ENCODE measurements around the gene CRHR1. TPM values are rescaled to one million over a fixed set of nuclear protein-coding genes. Genes with fewer than 3 reads are reported as not detected.
A peak's percentile ranks its signal among the peaks of the same experiment; 100 is the strongest.

The CRHR1 gene
- polyA plus RNA-seq, 1 of the 3 experiments (the other 2 are of a cell fraction) = 0.13 TPM

GRCh38 chr17:45826919-45827588, 42.9 kb downstream of the CRHR1 start:
- Histone ChIP-seq H3K4me2 (no peak overlapping the region), H3K9ac (no peak overlapping the region), H3K27ac (ENCODE audit: low read depth in 2 of 2, low read length in 1 of 2) (peak overlapping the region in 1 of 2 experiments; percentile 94; a peak in 2 of 4 replicates), H3K4me1 (ENCODE audit: control insufficient read depth in 1 of 2, insufficient read depth in 2 of 2, low read depth in 1 of 2, low read length in 1 of 2) (peaks cover 0 to 62% of the 10 kb centered on the region in 2 experiments; a peak in 3 of 4 replicates), H3K27me3 (ENCODE audit: insufficient read depth) (no peaks in the 10 kb centered on the region), H3K79me2 (ENCODE audit: insufficient read depth) (no peaks in the 10 kb centered on the region), H3K36me3 (replicated peaks in 1 of 2; ENCODE audit: control insufficient read depth in 1 of 2, insufficient read depth in 2 of 2, low read length in 1 of 2) (no peaks in the 10 kb centered on the region), H3K9me2 (no peaks in the 10 kb centered on the region), H2AFZ (ENCODE audit: low read depth) (no peak overlapping the region), H3F3A (replicated peaks; ENCODE audit: insufficient read depth) (no peaks in the 10 kb centered on the region), H4K20me1 (ENCODE audit: insufficient read depth) (no peaks in the 10 kb centered on the region), H3K4me3 (ENCODE audit: low read depth in 2 of 2, low read length in 1 of 2) (no peak overlapping the region), H3K9me3 (no peaks in the 10 kb centered on the region)
- ChIA-PET POLR2A (interaction anchor here (0.6 to 1.6 kb wide), 2 partner anchors 12 to 105 kb away, joined by 3 to 4 read pairs; no protein-coding TSS in a partner anchor), CTCF (interaction anchor here (1.0 to 18.6 kb wide), 12 partner anchors 11 to 608 kb away, joined by 3 to 327 read pairs (median 7); partner anchors contain the start of genes CRHR1 and SPPL2C)
- no peak for TF ChIP-seq REST (IDR thresholded peaks at IDR 0.05; ENCODE audit: low read depth, low read length)
- TF ChIP-seq MAX (IDR thresholded peaks at IDR 0.05; ENCODE audit: low read depth) = no peak
- TF ChIP-seq RFX5 (IDR thresholded peaks at IDR 0.05; ENCODE audit: low read length) = peak; percentile 44; the same call in 1 of the 2 replicates
- TF ChIP-seq SMC3 (IDR thresholded peaks at IDR 0.05; ENCODE audit: low read depth, low read length) = no peak; the same call in 1 of the 2 replicates
- TF ChIP-seq EP300 (IDR thresholded peaks at IDR 0.05; ENCODE audit: borderline replicate concordance in 1 of 2, low read depth in 1 of 2, low read length in 1 of 2) = peak in 1 of 2 experiments; percentile 89; a peak in 2 of 4 replicates
- peak; percentile 83 for TF ChIP-seq CHD2 (IDR thresholded peaks at IDR 0.05; ENCODE audit: low read length, partially characterized antibody)
- TF ChIP-seq MXI1 (IDR thresholded peaks at IDR 0.05; ENCODE audit: low read depth, low read length) = peak; percentile 93
- TF ChIP-seq GATA2 (CRISPR knock-in tag; IDR thresholded peaks at IDR 0.05) = 0 out of 2 replicates have a peak, but pooled peaks have one; percentile 12
- peak; percentile 92 for TF ChIP-seq RCOR1 (IDR thresholded peaks at IDR 0.05; ENCODE audit: low read length)
- WGBS (ENCODE audit: low lambda C conversion rate) = 55% methylated on average over 16 of the region's 16 CpGs
- peak; percentile 88 for DNase-seq

- Histone ChIP-seq H3K36me3 (replicated peaks in 1 of 2; ENCODE audit: control insufficient read depth in 1 of 2, insufficient read depth in 2 of 2, low read length in 1 of 2) (no peaks in the 10 kb centered on the region), H3K4me3 (ENCODE audit: low read depth in 2 of 2, low read length in 1 of 2) (no peak overlapping the region; a peak in 1 of 4 replicates), H3K27ac (ENCODE audit: low read depth in 2 of 2, low read length in 1 of 2) (peak overlapping the region in 1 of 2 experiments; percentile 94; a peak in 2 of 4 replicates), H4K20me1 (ENCODE audit: insufficient read depth) (no peaks in the 10 kb centered on the region), H3F3A (replicated peaks; ENCODE audit: insufficient read depth) (no peaks in the 10 kb centered on the region), H3K9me2 (no peaks in the 10 kb centered on the region), H3K9me3 (no peaks in the 10 kb centered on the region), H3K9ac (no peak overlapping the region), H3K27me3 (ENCODE audit: insufficient read depth) (no peaks in the 10 kb centered on the region), H2AFZ (ENCODE audit: low read depth) (no peak overlapping the region), H3K79me2 (ENCODE audit: insufficient read depth) (no peaks in the 10 kb centered on the region), H3K4me2 (no peak overlapping the region), H3K4me1 (ENCODE audit: control insufficient read depth in 1 of 2, insufficient read depth in 2 of 2, low read depth in 1 of 2, low read length in 1 of 2) (peaks cover 0 to 62% of the 10 kb centered on the region in 2 experiments; a peak in 3 of 4 replicates)
- POLR2A ChIA-PET = interaction anchor here (1.3 kb wide), 1 partner anchor 23 kb away, joined by 3 read pairs; no protein-coding TSS in a partner anchor
- DNase-seq = peak; percentile 77
- TF ChIP-seq CTCF (IDR thresholded peaks at IDR 0.05) = no peak
- peak; percentile 92 for TF ChIP-seq GATA2 (CRISPR knock-in tag; IDR thresholded peaks at IDR 0.05)
- no peak for TF ChIP-seq NRF1 (IDR thresholded peaks at IDR 0.05; ENCODE audit: low read depth, low read length)
- TF ChIP-seq RCOR1 (IDR thresholded peaks at IDR 0.05; ENCODE audit: low read length) = peak; percentile 81
- TF ChIP-seq TCF12 (IDR thresholded peaks at IDR 0.05) = no peak
- TF ChIP-seq RXRA (IDR thresholded peaks at IDR 0.05; ENCODE audit: borderline replicate concordance, low read depth) = no peak
- peak in 1 of 2 experiments; percentile 63; a peak in 2 of 4 replicates for TF ChIP-seq EP300 (IDR thresholded peaks at IDR 0.05; ENCODE audit: borderline replicate concordance in 1 of 2, low read depth in 1 of 2, low read length in 1 of 2)
- peak; percentile 35; the same call in 1 of the 2 replicates for TF ChIP-seq MXI1 (IDR thresholded peaks at IDR 0.05; ENCODE audit: low read depth, low read length)
- no peak for TF ChIP-seq CHD2 (IDR thresholded peaks at IDR 0.05; ENCODE audit: low read length, partially characterized antibody)
- 0 out of 2 replicates have a peak, but pooled peaks have one; percentile 57 for TF ChIP-seq FOXJ3 (CRISPR knock-in tag; IDR thresholded peaks at IDR 0.05)
- CTCF ChIA-PET = interaction anchor here (0.7 to 18.6 kb wide), 13 partner anchors 12 to 609 kb away, joined by 3 to 327 read pairs (median 5); partner anchors contain the start of genes CRHR1 and SPPL2C
- 38% methylated on average over 9 of the region's 9 CpGs for WGBS (ENCODE audit: low lambda C conversion rate)
Measured at GRCh38 chr17:45828171-45828570, 44.1 kb downstream of the CRHR1 start.

Measured in SK-N-SH (cell line).